ENCODE measurements around the gene CENPE. TPM values are rescaled to one million over a fixed set of nuclear protein-coding genes. Genes with fewer than 3 reads are reported as not detected.

CENPE gene
- total RNA-seq, 4 donors from 2014 or later = 2.3 to 10.7 (median 7.1) TPM

DNA sequence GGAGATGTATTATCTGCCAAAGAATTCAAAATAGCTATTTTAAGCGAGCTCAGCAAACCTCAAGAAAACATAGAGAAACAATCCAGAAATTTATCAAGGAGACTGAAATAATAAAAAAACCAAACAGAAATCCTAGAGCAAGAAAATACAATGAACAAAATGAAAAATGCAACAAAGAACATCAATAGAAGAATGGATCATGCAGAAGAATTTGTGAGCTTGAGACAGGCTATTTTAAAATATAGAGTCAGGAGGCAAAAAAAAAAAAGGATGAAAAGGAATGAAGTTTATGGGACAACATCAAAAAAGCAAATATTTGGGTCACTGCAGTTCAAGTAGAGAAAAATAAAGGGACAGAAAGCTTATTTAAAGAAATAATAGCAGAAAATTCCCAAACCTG, 29.1 kb downstream of the CENPE start:
- H3K36me3 ChIP-seq = no peaks in the 10 kb centered on the region
- no peaks in the 10 kb centered on the region for H3K9me3 ChIP-seq
- H3K4me3 ChIP-seq = no peak overlapping the region
- no peaks in the 10 kb centered on the region for H3K4me1 ChIP-seq
- H3K27ac ChIP-seq = no peak overlapping the region
- DNase-seq = no peak
- H3K27me3 ChIP-seq = no peaks in the 10 kb centered on the region
- TF ChIP-seq, protein P1, sequence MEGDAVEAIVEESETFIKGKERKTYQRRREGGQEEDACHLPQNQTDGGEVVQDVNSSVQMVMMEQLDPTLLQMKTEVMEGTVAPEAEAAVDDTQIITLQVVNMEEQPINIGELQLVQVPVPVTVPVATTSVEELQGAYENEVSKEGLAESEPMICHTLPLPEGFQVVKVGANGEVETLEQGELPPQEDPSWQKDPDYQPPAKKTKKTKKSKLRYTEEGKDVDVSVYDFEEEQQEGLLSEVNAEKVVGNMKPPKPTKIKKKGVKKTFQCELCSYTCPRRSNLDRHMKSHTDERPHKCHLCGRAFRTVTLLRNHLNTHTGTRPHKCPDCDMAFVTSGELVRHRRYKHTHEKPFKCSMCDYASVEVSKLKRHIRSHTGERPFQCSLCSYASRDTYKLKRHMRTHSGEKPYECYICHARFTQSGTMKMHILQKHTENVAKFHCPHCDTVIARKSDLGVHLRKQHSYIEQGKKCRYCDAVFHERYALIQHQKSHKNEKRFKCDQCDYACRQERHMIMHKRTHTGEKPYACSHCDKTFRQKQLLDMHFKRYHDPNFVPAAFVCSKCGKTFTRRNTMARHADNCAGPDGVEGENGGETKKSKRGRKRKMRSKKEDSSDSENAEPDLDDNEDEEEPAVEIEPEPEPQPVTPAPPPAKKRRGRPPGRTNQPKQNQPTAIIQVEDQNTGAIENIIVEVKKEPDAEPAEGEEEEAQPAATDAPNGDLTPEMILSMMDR (IDR thresholded peaks at IDR 0.05) = no peak

DNA sequence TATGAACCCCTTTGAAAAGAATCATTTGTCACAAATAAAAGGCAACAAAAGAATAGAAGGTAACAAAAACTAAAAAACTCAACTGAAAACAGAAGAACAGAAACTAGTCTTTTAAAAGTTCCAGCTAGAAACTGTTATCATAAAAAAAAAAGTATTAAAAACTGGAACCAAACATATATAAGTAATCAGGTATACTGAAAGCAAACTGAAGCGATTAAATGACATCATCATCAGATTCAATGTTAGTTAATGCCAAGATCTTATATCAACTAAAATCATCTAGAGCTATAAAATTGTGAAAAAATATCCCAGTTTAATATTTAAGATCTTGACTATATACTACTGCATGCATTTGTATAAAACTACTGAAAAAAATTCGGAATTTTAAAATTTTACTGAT, 36.0 kb downstream of the CENPE start:
- no peak overlapping the region for H3K4me3 ChIP-seq
- no peak overlapping the region for H3K27ac ChIP-seq
- no peaks in the 10 kb centered on the region for H3K36me3 ChIP-seq
- no peak for TF ChIP-seq POLR2A (IDR thresholded peaks at IDR 0.05)
- TF ChIP-seq, protein P1 (IDR thresholded peaks at IDR 0.05) = no peak
- no peak for DNase-seq
- no peaks in the 10 kb centered on the region for H3K4me1 ChIP-seq
- no peaks in the 10 kb centered on the region for H3K27me3 ChIP-seq
- H3K9me3 ChIP-seq = no peaks in the 10 kb centered on the region

DNA sequence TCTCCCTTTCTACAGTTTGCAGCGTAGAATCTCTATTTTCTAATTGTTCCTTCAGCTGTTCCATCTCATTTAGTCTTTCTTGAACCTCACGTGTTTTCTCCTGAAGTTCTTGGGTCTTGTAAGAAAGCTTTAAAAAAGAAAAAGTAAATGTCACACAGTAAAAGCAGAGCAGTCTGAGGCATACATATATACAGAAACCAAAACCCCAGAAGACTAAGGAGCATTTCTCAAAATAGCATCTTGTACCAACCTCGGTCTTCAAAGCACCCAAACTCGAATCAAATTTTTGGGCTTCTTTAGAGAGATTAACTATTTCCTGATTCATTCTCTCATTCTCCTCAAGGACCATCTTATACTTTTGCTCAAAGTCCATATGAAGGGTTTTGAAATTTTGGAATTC, 39.4 kb downstream of the CENPE start:
- Histone ChIP-seq H3K4me3 (no peak overlapping the region), H3K36me3 (no peaks in the 10 kb centered on the region), H3K27ac (no peak overlapping the region), H3K4me1 (no peaks in the 10 kb centered on the region), H3K27me3 (no peaks in the 10 kb centered on the region), H3K9me3 (no peaks in the 10 kb centered on the region)
- TF ChIP-seq POLR2A (IDR thresholded peaks at IDR 0.05) = no peak
- no peak for DNase-seq

DNA sequence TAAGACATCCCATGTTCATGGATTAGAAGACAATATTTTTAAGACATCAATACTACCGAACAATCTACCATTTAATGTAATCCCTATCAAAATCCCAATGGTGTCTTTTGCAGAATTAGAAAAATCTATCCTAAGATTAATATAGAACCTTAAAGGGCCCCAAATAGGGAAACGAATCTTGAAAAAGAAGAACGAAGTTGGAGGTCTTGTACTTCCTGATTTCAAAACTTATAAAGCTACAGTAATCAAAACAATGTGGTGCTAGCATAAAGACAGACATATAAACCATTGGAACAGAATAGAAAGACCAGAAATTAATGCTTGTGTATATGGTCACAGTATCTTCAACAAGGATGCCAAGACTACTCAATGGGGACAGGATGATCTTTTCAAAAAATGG, 42.0 kb downstream of the CENPE start:
- Histone ChIP-seq H3K9me3 (no peaks in the 10 kb centered on the region), H3K4me1 (no peaks in the 10 kb centered on the region), H3K27me3 (no peaks in the 10 kb centered on the region), H3K36me3 (no peaks in the 10 kb centered on the region), H3K4me3 (no peak overlapping the region), H3K27ac (no peak overlapping the region)
- no peak for TF ChIP-seq POLR2A (IDR thresholded peaks at IDR 0.05)
- TF ChIP-seq, protein P1 (IDR thresholded peaks at IDR 0.05) = no peak
- no peak for DNase-seq

DNA sequence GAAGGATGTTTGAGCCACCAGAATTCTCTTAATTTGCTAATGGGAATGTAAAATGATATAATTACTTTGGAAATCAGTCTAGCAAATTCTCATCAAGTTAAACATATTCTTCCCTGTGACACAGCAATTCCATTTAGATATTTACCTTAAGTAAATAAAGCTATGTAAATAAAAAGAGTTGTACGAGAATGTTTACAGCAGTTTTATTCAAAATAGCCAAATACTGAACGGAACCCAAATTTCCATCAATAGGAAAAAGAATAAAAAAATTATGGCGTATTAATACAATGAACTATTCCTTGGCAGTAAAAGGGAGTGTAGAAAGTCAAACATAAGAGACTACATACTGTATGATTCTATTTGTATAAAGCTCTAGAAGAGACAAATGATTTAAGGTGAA, 45.8 kb downstream of the CENPE start:
- H3K36me3 ChIP-seq = no peaks in the 10 kb centered on the region
- no peaks in the 10 kb centered on the region for H3K4me1 ChIP-seq
- H3K4me3 ChIP-seq = no peak overlapping the region
- DNase-seq = no peak
- H3K27ac ChIP-seq = no peak overlapping the region
- TF ChIP-seq, protein P1 (IDR thresholded peaks at IDR 0.05) = no peak
- TF ChIP-seq POLR2A (IDR thresholded peaks at IDR 0.05) = no peak
- no peaks in the 10 kb centered on the region for H3K27me3 ChIP-seq
- H3K9me3 ChIP-seq = no peaks in the 10 kb centered on the region

DNA sequence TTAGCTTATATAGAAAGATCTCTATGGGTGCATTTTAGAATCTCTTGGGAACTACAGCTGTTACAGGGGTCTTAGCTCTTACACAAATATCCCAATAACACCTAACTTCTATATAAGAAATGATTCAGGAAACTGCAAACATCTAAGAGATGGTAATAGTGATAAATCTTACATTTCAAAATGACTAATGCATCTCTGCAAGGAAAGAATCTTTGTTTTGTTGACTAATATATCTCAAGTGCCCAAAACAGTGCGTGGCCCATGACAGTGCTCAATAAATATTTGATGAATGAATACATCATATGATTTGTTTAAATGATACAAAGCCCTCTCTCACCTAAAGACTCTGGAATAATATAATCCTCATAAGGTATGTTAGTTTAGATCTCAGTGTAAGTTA, 47.5 kb downstream of the CENPE start:
- no peaks in the 10 kb centered on the region for H3K9me3 ChIP-seq
- no peaks in the 10 kb centered on the region for H3K27me3 ChIP-seq
- no peaks in the 10 kb centered on the region for H3K36me3 ChIP-seq
- no peak for TF ChIP-seq POLR2A (IDR thresholded peaks at IDR 0.05)
- TF ChIP-seq, protein P1 (IDR thresholded peaks at IDR 0.05) = no peak
- no peaks in the 10 kb centered on the region for H3K4me1 ChIP-seq
- DNase-seq = no peak
- no peak overlapping the region for H3K4me3 ChIP-seq
- no peak overlapping the region for H3K27ac ChIP-seq

Measured in Peyer's patch (tissue), 4 donors.